Measurements from ENCODE around the gene USP24. TPM values are rescaled to one million over a fixed set of nuclear protein-coding genes. Genes with fewer than 3 reads are reported as not detected.

The USP24 gene
- total RNA-seq, 1 experiment from 2014 or later, result 16.7 TPM

Small RNA genes lying within 50 kb of the gene (small RNA-seq; reads per million reads assigned to genes)
- 0 reads per million in 2 experiments for gene MIR4422

Other genes starting within 250 kb of the USP24 start
- not detected in 2 replicates for gene TMEM61, start 234.7 kb downstream of the USP24 start, total RNA-seq (2014; rRNA removed; shearing (Covaris generic))
- not detected in 2 replicates for gene BSND, start 216.4 kb downstream of the USP24 start, total RNA-seq (2014; rRNA removed; shearing (Covaris generic))
- gene PCSK9, start 175.8 kb downstream of the USP24 start, total RNA-seq (2014; rRNA removed; shearing (Covaris generic)), result 0.11 and 0.26 TPM in 2 replicates

Measured in SK-MEL-5 (cell line).